Osteoblast (primary cell): ENCODE data around the gene BICRA. TPM values are rescaled to one million over a fixed set of nuclear protein-coding genes. Genes with fewer than 3 reads are reported as not detected.
A peak's percentile ranks its signal among the peaks of the same experiment; 100 is the strongest.

ENCODE experiments used
- DNase-seq: peaks from one replicate; pipeline ENCODE4 v3.0.0; 2011; ENCODE audit warnings: low spot score, mixed read lengths; ENCODE audit not compliant: insufficient read length; ENCODE audit errors: missing footprints
- H2AFZ ChIP-seq: 2 replicates; pipeline ENCODE4 v1.6.0; 2011; ENCODE audit warnings: mild to moderate bottlenecking, low read length
- H3K27ac ChIP-seq: 2 replicates; pipeline ENCODE4 v1.5.1; 2011; ENCODE audit warnings: mild to moderate bottlenecking, low read depth, low read length, moderate library complexity
- H3K27me3 ChIP-seq: 2 replicates; pipeline ENCODE4 v1.6.0; 2012; ENCODE audit warnings: mild to moderate bottlenecking, control low read depth, inconsistent platforms, low read length, moderate library complexity; ENCODE audit not compliant: insufficient read depth
- H3K36me3 ChIP-seq: 2 replicates; pipeline ENCODE4 v1.5.1; 2011; ENCODE audit warnings: mild to moderate bottlenecking, low read length, control low read depth, moderate library complexity; ENCODE audit not compliant: insufficient read depth
- H3K4me1 ChIP-seq: 2 replicates; pipeline ENCODE4 v1.5.1; 2011; ENCODE audit warnings: mild to moderate bottlenecking, low read length, control low read depth, moderate library complexity; ENCODE audit not compliant: insufficient read depth
- H3K4me2 ChIP-seq: 2 replicates; pipeline ENCODE4 v1.6.0; 2011; ENCODE audit warnings: mild to moderate bottlenecking, low read length; ENCODE audit not compliant: insufficient read depth
- H3K4me3 ChIP-seq: fragments of 200-600 bp; sonication (generic); 3 replicates; pipeline ENCODE4 v1.5.1; 2012; ENCODE audit warnings: mild to moderate bottlenecking, low read length, inconsistent platforms; ENCODE audit not compliant: insufficient read depth
- H3K79me2 ChIP-seq: 2 replicates; pipeline ENCODE4 v1.6.0; 2012; ENCODE audit warnings: mild to moderate bottlenecking, low read length, control low read depth, inconsistent platforms; ENCODE audit not compliant: insufficient read depth
- H3K9me3 ChIP-seq: 2 replicates; pipeline ENCODE4 v1.5.1; 2011; ENCODE audit warnings: low read depth, low read length, control low read depth
- H4K20me1 ChIP-seq: 2 replicates; pipeline ENCODE4 v1.6.0; 2012; ENCODE audit warnings: mild to moderate bottlenecking, low read length, control low read depth; ENCODE audit not compliant: insufficient read depth
- total RNA-seq: library from RNA; depleted of rRNA; stranded (reverse); fragments of >200 nt; gene quantifications from 2 replicates; pipeline ENCODE4 v1.2.3, GENCODE V29; 2012
- TF ChIP-seq, protein P1 (sequence below): IDR thresholded peaks from 2 replicates; pipeline ENCODE4 v1.5.1; 2011; ENCODE audit warnings: mild to moderate bottlenecking, low read depth, low read length, moderate library complexity; ENCODE audit errors: extremely low read depth

BICRA gene
- total RNA-seq, 1 donor: 4.7 TPM

GRCh38 chr19:47658431-47659348, 49.8 kb downstream of the BICRA start:
- Histone ChIP-seq H3K4me1 (peaks cover 34% of the 10 kb centered on the region), H3K4me3 (no peak overlapping the region), H3K36me3 (no peaks in the 10 kb centered on the region), H3K79me2 (peaks cover 73% of the 10 kb centered on the region), H3K4me2 (no peak overlapping the region), H3K9me3 (no peaks in the 10 kb centered on the region), H2AFZ (no peak overlapping the region), H3K27me3 (no peaks in the 10 kb centered on the region), H3K27ac (peak overlapping the region; percentile 59), H4K20me1 (peaks cover 19% of the 10 kb centered on the region)
- TF ChIP-seq, protein P1, sequence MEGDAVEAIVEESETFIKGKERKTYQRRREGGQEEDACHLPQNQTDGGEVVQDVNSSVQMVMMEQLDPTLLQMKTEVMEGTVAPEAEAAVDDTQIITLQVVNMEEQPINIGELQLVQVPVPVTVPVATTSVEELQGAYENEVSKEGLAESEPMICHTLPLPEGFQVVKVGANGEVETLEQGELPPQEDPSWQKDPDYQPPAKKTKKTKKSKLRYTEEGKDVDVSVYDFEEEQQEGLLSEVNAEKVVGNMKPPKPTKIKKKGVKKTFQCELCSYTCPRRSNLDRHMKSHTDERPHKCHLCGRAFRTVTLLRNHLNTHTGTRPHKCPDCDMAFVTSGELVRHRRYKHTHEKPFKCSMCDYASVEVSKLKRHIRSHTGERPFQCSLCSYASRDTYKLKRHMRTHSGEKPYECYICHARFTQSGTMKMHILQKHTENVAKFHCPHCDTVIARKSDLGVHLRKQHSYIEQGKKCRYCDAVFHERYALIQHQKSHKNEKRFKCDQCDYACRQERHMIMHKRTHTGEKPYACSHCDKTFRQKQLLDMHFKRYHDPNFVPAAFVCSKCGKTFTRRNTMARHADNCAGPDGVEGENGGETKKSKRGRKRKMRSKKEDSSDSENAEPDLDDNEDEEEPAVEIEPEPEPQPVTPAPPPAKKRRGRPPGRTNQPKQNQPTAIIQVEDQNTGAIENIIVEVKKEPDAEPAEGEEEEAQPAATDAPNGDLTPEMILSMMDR: no peak
- DNase-seq: peak; percentile 47

DNA sequence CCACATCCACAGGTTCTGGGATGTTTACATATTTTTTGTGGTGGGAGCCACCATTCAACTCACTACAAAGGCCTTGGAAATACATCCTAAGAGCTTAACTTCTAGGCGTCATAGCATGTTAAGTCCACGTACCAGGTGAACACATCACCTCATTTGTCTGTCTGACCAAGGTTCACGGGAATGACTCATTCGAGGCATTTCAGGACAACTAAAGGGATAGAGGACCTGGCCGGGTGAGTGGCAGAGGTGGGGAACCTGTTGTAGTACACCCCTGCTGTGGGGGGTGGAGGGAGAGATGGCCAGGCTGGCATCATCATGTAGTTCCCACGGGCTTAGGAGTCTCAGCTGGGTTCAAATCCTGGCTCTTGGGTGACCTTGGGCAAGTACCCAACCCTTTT, 51.5 kb downstream of the BICRA start:
- Histone ChIP-seq H3K4me3 (no peak overlapping the region), H3K36me3 (no peaks in the 10 kb centered on the region), H2AFZ (no peak overlapping the region), H3K4me1 (peaks cover 44% of the 10 kb centered on the region), H4K20me1 (peaks cover 10% of the 10 kb centered on the region), H3K27ac (peak overlapping the region; percentile 99), H3K27me3 (no peaks in the 10 kb centered on the region), H3K9me3 (no peaks in the 10 kb centered on the region), H3K79me2 (peaks cover 69% of the 10 kb centered on the region), H3K4me2 (no peak overlapping the region)
- no peak for DNase-seq
- TF ChIP-seq, protein P1: no peak

DNA sequence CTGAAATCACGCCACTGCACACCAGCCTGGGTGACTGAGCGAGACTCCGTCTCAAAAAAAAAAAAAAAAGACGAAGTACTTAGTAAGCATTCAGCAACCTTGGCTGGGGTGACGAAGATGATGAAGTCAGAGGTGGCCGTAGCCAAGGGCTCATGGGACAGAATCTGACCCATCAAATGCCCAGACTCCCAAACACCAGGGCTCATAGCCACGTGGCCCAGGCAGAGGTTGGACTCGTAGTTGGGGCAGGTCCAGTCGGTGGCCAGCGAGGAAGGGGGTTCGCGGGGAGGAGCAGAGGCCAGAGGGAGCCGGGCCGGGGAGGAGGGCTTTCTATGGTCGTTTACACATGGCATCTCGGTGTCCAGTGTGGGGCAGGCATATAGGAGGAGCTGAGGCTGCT, 52.2 kb downstream of the BICRA start:
- H3K4me2 ChIP-seq: no peak overlapping the region
- H3K9me3 ChIP-seq: no peaks in the 10 kb centered on the region
- H2AFZ ChIP-seq: no peak overlapping the region
- H3K4me1 ChIP-seq: peaks cover 44% of the 10 kb centered on the region
- no peaks in the 10 kb centered on the region for H3K27me3 ChIP-seq
- H3K79me2 ChIP-seq: peaks cover 71% of the 10 kb centered on the region
- peak; percentile 49 for DNase-seq
- no peaks in the 10 kb centered on the region for H3K36me3 ChIP-seq
- no peak overlapping the region for H3K4me3 ChIP-seq
- peaks cover 7% of the 10 kb centered on the region for H4K20me1 ChIP-seq
- peak overlapping the region; percentile 99 for H3K27ac ChIP-seq
- TF ChIP-seq, protein P1: no peak

- no peaks in the 10 kb centered on the region for H3K27me3 ChIP-seq
- no peak overlapping the region for H3K4me2 ChIP-seq
- peaks cover 5% of the 10 kb centered on the region for H4K20me1 ChIP-seq
- no peak overlapping the region for H2AFZ ChIP-seq
- no peaks in the 10 kb centered on the region for H3K36me3 ChIP-seq
- no peak for DNase-seq
- no peaks in the 10 kb centered on the region for H3K9me3 ChIP-seq
- H3K4me1 ChIP-seq: peaks cover 44% of the 10 kb centered on the region
- H3K27ac ChIP-seq: peak overlapping the region; percentile 99
- peaks cover 70% of the 10 kb centered on the region for H3K79me2 ChIP-seq
- TF ChIP-seq, protein P1: no peak
- no peak overlapping the region for H3K4me3 ChIP-seq
Observed at GRCh38 chr19:47661611-47662010, 52.7 kb downstream of the BICRA start.
